HUES64 (cell line): ENCODE measurements around the gene INO80D.
"Not testable (repeated sequence)": the region's sequence is repeated elsewhere in the genome, so short reads cannot be mapped to it uniquely, and the experiment has no call there.

Source experiments
- H3K27ac ChIP-seq: 2 replicates; pipeline ENCODE4 v1.7.0; 2013; ENCODE audit warnings: low read depth, low read length, inconsistent platforms
- H3K27me3 ChIP-seq: 2 replicates; pipeline ENCODE4 v1.6.1; 2013; ENCODE audit warnings: mild to moderate bottlenecking, low read length; ENCODE audit not compliant: insufficient read depth
- H3K36me3 ChIP-seq: 2 replicates; pipeline ENCODE4 v1.6.1; 2013; ENCODE audit warnings: mild to moderate bottlenecking, low read length; ENCODE audit not compliant: insufficient read depth
- H3K4me1 ChIP-seq: 2 replicates; pipeline ENCODE4 v1.6.1; 2013; ENCODE audit warnings: mild to moderate bottlenecking, low read length, moderate library complexity; ENCODE audit not compliant: insufficient read depth
- H3K4me3 ChIP-seq: 2 replicates; pipeline ENCODE4 v1.5.1; 2013; ENCODE audit warnings: mild to moderate bottlenecking, low read length, moderate library complexity
- H3K9ac ChIP-seq: 2 replicates; pipeline ENCODE4 v1.6.1; 2013; ENCODE audit warnings: mild to moderate bottlenecking, low read depth, low read length
- H3K9me3 ChIP-seq: 2 replicates; pipeline ENCODE4 v1.6.1; 2013; ENCODE audit warnings: low read depth, low read length; ENCODE audit not compliant: insufficient read depth
- WGBS: fragments of 150-250, 120-280 bp; methylation state at CpG from one replicate; pipeline ENCODE4 v1.1.7; 2013; ENCODE audit warnings: missing lambda C conversion rate; 5-methylcytosine and 5-hydroxymethylcytosine counted together

The INO80D gene

GRCh38 chr2:206056286-206056685, 29.7 kb downstream of the INO80D start:
- Histone ChIP-seq H3K4me1 (no peaks in the 10 kb centered on the region), H3K4me3 (no peak overlapping the region), H3K27ac (no peak overlapping the region), H3K9ac (no peak overlapping the region), H3K36me3 (peaks cover 66% of the 10 kb centered on the region), H3K9me3 (no peaks in the 10 kb centered on the region), H3K27me3 (no peaks in the 10 kb centered on the region)
- WGBS: 96% methylated on average over 8 of the region's 8 CpGs

GRCh38 chr2:206054952-206055351, 31.0 kb downstream of the INO80D start:
- H3K27me3 ChIP-seq: no peaks in the 10 kb centered on the region
- H3K4me3 ChIP-seq: no peak overlapping the region
- WGBS: 100% methylated on average over 1 of the region's 3 CpGs
- no peaks in the 10 kb centered on the region for H3K4me1 ChIP-seq
- no peak overlapping the region for H3K9ac ChIP-seq
- no peaks in the 10 kb centered on the region for H3K9me3 ChIP-seq
- H3K36me3 ChIP-seq: peaks cover 62% of the 10 kb centered on the region
- no peak overlapping the region for H3K27ac ChIP-seq

DNA sequence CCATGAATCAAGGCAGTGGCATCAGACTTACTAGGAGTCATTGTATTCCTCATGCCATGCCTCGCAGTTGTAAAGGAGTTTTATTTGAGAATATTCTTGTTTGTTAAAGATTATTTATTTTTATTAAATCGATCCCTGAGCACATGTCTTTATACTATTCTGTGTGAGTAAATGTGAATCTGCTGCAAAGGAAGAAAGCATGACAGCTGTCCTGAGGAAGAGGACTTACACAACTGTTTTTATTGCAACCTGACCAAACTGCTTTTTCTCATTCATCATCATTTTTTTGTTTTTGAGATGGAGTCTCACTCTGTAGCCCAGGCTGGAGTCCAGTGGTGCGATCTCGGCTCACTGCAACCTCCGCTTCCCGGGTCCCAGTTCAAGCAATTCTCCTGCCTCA, 34.1 kb downstream of the INO80D start:
- Histone ChIP-seq H3K27ac (no peak overlapping the region), H3K4me3 (no peak overlapping the region), H3K4me1 (no peaks in the 10 kb centered on the region), H3K9ac (no peak overlapping the region), H3K36me3 (peaks cover 54% of the 10 kb centered on the region), H3K9me3 (no peaks in the 10 kb centered on the region), H3K27me3 (no peaks in the 10 kb centered on the region)
- WGBS: 80% methylated on average over 6 of the region's 6 CpGs

- Histone ChIP-seq H3K4me1 (no peaks in the 10 kb centered on the region), H3K27ac (no peak overlapping the region), H3K36me3 (peaks cover 53% of the 10 kb centered on the region), H3K27me3 (no peaks in the 10 kb centered on the region), H3K4me3 (no peak overlapping the region), H3K9ac (no peak overlapping the region), H3K9me3 (no peaks in the 10 kb centered on the region)
- 100% methylated on average over 1 of the region's 1 CpG for WGBS
These were observed 36.6 kb downstream of the INO80D start for GRCh38 chr2:206049392-206049791.

- no peak overlapping the region for H3K27ac ChIP-seq
- no peak overlapping the region for H3K4me3 ChIP-seq
- H3K9ac ChIP-seq: no peak overlapping the region
- H3K27me3 ChIP-seq: no peaks in the 10 kb centered on the region
- H3K4me1 ChIP-seq: no peaks in the 10 kb centered on the region
- 100% methylated on average over 1 of the region's 1 CpG for WGBS
- peaks cover 57% of the 10 kb centered on the region for H3K36me3 ChIP-seq
- H3K9me3 ChIP-seq: no peaks in the 10 kb centered on the region
These were observed 40.7 kb downstream of the INO80D start for GRCh38 chr2:206045251-206045650.

- Histone ChIP-seq H3K4me3 (no peak overlapping the region), H3K9me3 (no peaks in the 10 kb centered on the region), H3K36me3 (peaks cover 57% of the 10 kb centered on the region), H3K27me3 (no peaks in the 10 kb centered on the region), H3K4me1 (no peaks in the 10 kb centered on the region), H3K9ac (no peak overlapping the region), H3K27ac (no peak overlapping the region)
- 95% methylated on average over 5 of the region's 5 CpGs for WGBS
These were observed 45.4 kb downstream of the INO80D start for GRCh38 chr2:206040525-206040924.

DNA sequence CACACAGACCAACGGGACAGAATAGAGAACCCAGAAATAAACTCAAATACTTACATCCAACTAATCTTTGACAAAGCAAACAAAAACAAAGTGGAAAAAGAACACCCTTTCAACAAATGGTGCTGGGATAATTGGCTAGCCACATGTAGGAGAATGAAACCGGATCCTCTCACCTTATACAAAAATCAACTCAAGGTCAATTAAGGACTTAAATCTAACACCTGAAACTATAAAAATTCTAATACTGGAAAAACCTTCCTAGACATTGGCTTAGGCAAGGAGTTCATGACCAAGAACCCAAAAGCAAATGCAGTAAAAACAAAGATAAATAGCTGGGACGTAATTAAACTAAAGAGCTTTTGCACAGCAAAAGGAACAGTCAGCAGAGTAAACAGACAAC, 50.6 kb downstream of the INO80D start:
- not testable (repeated sequence) for H3K9me3 ChIP-seq, H3K27me3 ChIP-seq

DNA sequence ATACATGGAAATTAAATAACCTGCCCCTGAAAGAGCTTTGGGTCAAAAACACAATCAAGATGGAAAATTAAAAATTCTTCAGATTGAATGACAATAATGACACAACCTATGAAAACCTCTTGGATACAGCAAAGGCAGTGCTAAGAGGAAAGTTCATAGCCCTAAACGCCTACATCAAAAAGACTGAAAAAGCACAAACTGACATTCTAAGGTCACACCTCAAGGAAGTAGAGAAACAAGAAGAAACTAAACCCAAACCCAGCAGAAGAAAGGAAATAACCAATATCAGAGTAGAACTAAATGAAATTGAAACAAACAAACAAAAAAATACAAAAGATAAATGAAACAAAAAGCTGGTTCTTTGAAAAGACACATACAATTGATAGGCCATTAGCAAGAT, 52.5 kb downstream of the INO80D start:
- not testable (repeated sequence) for H3K4me3 ChIP-seq, H3K9me3 ChIP-seq, H3K27me3 ChIP-seq, H3K9ac ChIP-seq, H3K27ac ChIP-seq, H3K4me1 ChIP-seq
- 100% methylated on average over 1 of the region's 1 CpG for WGBS
- H3K36me3 ChIP-seq: peaks cover 22% of the 10 kb centered on the region

More for the DNA sequence above, 50.6 kb downstream of the INO80D start:
- peaks cover 24% of the 10 kb centered on the region for H3K36me3 ChIP-seq
- not testable (repeated sequence) for H3K9ac ChIP-seq, H3K4me3 ChIP-seq, H3K4me1 ChIP-seq, H3K27ac ChIP-seq
- 89% methylated on average over 2 of the region's 3 CpGs for whole genome bisulfite sequencing

DNA sequence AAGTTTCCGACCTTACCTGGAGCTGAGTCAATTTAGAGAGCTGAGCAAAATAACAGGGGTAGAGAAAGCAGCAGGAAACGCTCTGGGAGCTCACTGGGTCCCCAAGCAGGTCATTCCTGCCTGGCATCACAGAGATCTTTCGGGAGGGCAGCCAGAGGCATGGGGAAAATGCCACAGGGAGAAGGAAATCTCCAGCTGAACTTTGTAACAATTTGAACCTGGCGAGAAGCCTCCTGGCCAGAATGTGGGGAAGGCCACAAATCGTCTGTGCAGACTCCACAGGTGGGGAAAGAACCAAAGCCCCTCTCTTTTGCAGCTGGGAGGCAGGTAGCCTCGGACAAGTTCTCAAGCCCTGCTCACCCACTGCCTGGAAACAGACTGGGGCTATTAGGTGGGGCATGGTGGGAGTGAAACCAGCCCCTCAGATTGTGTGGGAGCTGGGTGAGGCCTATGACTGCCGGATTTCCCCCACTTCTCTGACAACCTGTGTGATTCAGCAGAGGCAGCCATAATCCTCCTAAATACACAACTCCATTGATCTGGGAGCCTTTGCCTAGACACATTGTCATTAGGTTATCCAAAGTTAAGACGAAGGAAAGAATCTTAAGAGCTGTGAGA, 53.9 kb downstream of the INO80D start:
- no peak overlapping the region for H3K4me3 ChIP-seq
- H3K9me3 ChIP-seq: no peaks in the 10 kb centered on the region
- WGBS: 92% methylated on average over 8 of the region's 8 CpGs
- H3K36me3 ChIP-seq: peaks cover 23% of the 10 kb centered on the region
- H3K9ac ChIP-seq: no peak overlapping the region
- peak overlapping the region; percentile 25; the same call in 1 of the 2 replicates for H3K27ac ChIP-seq
- no peaks in the 10 kb centered on the region for H3K4me1 ChIP-seq
- H3K27me3 ChIP-seq: no peaks in the 10 kb centered on the region

- H3K27ac ChIP-seq: peak overlapping the region; percentile 54; the same call in 1 of the 2 replicates
- no peak overlapping the region for H3K4me3 ChIP-seq
- no peak overlapping the region for H3K9ac ChIP-seq
- 88% methylated on average over 10 of the region's 11 CpGs for WGBS
- H3K4me1 ChIP-seq: no peaks in the 10 kb centered on the region
- H3K27me3 ChIP-seq: no peaks in the 10 kb centered on the region
- peaks cover 23% of the 10 kb centered on the region; the same call in 1 of the 2 replicates for H3K36me3 ChIP-seq
- H3K9me3 ChIP-seq: no peaks in the 10 kb centered on the region
These were observed 54.7 kb downstream of the INO80D start for GRCh38 chr2:206031162-206031784.

DNA sequence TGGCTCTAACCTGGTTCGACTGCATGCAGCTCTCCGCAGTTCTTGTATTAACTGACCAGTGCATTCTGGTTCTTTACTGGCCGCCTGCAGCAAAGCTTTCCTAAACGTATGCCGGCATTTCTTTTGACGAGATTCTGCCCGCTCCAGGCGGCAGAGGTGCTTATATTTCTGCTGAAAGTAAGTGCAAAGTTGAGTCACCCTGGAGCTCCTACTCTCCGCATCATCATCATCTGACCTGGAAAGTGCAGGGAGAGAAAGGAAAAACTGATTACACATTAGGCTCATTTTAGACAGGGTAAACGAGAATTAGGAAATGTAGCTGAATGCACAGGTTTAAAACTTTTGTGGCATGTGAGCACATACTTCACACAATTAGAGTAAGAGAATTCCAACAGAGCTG, 57.9 kb downstream of the INO80D start:
- Histone ChIP-seq H3K9ac (no peak overlapping the region), H3K4me1 (no peaks in the 10 kb centered on the region), H3K9me3 (no peaks in the 10 kb centered on the region), H3K4me3 (no peak overlapping the region), H3K27ac (no peak overlapping the region), H3K36me3 (peaks cover 42% of the 10 kb centered on the region), H3K27me3 (no peaks in the 10 kb centered on the region)
- 89% methylated on average over 10 of the region's 10 CpGs for WGBS
